ENCODE measurements around the gene CCDC142. TPM values are rescaled to one million over a fixed set of nuclear protein-coding genes. Genes with fewer than 3 reads are reported as not detected.

Gene CCDC142
- total RNA-seq, 4 donors from 2014 or later = 34.7 to 53.1 (median 39.4) TPM

DNA sequence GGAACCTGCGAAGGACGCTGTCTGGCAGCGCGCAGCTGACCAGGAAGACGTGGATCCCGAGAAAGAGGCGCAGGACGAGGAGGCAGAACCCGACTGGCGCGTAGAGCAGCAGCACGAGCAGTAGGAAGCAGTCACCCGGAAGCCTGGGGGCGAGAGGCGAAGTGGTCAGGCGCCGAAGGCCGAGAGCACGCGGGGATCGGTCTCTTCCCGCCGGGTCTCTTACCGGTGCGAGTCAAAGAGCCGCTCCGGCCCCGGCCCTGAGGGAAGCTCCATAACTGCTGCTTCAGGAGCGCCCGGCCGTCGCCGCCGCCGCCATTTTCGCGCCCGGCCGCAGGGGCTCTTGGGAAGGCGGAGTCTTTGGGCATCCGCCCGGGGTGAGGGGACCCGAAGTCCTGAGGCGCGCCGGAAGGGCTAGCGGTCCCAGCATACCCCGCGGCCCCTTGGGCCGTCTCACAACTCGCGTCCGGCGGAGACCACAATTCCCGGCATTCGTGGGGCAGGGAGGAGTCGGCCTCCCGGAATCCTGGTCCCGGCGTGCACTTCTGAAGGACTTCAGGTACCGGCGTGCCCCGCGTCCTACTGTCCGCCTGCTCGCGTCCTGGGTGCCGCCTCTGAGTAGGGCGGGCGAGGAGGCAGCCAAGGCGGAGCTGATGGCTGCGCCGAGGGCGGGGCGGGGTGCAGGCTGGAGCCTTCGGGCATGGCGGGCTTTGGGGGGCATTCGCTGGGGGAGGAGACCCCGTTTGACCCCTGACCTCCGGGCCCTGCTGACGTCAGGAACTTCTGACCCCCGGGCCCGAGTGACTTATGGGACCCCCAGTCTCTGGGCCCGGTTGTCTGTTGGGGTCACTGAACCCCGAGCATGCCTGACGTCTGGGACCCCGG is 46.8 kb upstream of the CCDC142 start, which contains the start of the genes AUP1 and HTRA2:
Gene AUP1, minus strand, starts transcription at position 350 of the 882 bp plus-strand sequence. Its CDS starts 77 bp downstream, at position 273.
Gene HTRA2, plus strand, starts transcription at position 577 of the 882 bp plus-strand sequence. Its CDS starts 74 bp downstream, at position 651.
- Histone ChIP-seq H3K27me3 (no peaks in the 10 kb centered on the region), H3K4me3 (peak within 1 kb of the TSS; percentile 63 to 96 (median 77)), H3K36me3 (peaks cover 0 to 72% (median 12%) of the 10 kb centered on the region in 3 donors), H3K9me3 (no peaks in the 10 kb centered on the region), H3K27ac (peak within 1 kb of the TSS; percentile 72 to 90 (median 84)), H3K4me1 (peaks cover 0 to 34% (median 19%) of the 10 kb centered on the region in 4 donors)
- 0 to 2% methylated on average over 44 to 68 of the region's 87 CpGs for WGBS, 2 donors
- TF ChIP-seq EP300 (IDR thresholded peaks at IDR 0.05) (peak; percentile 88 to 96), CTCF (IDR thresholded peaks at IDR 0.05) (peak in 2 of 5 experiments; percentile 40 to 61), POLR2A (IDR thresholded peaks at IDR 0.05) (peak; percentile 22 to 79)
- DNase-seq (ENCODE audit: low spot score in 2 of 2) = peak; percentile 94 to 95

- peak overlapping the region; percentile 72 to 90 (median 82) for H3K27ac ChIP-seq
- H3K4me3 ChIP-seq = peak overlapping the region; percentile 63 to 82 (median 68)
- 15 to 16% methylated on average over 28 to 29 of the region's 29 CpGs for WGBS, 2 donors
- H3K27me3 ChIP-seq = no peaks in the 10 kb centered on the region
- peaks cover 0 to 65% (median 12%) of the 10 kb centered on the region in 3 donors for H3K36me3 ChIP-seq
- TF ChIP-seq EP300 (IDR thresholded peaks at IDR 0.05) (no peak), POLR2A (IDR thresholded peaks at IDR 0.05) (no peak), CTCF (IDR thresholded peaks at IDR 0.05) (no peak)
- DNase-seq (ENCODE audit: low spot score in 2 of 2) = no peak
- no peaks in the 10 kb centered on the region for H3K9me3 ChIP-seq
- peaks cover 0 to 34% (median 19%) of the 10 kb centered on the region in 4 donors for H3K4me1 ChIP-seq
Observed at GRCh38 chr2:74528600-74529356, 46.0 kb upstream of the CCDC142 start.

GRCh38 chr2:74527741-74528140 is 44.9 kb upstream of the CCDC142 start:
- no peaks in the 10 kb centered on the region for H3K9me3 ChIP-seq
- DNase-seq (ENCODE audit: low spot score in 2 of 2) = no peak
- H3K27ac ChIP-seq = no peak overlapping the region
- TF ChIP-seq CTCF (IDR thresholded peaks at IDR 0.05) (no peak), EP300 (IDR thresholded peaks at IDR 0.05) (no peak), POLR2A (IDR thresholded peaks at IDR 0.05) (no peak)
- H3K4me1 ChIP-seq = peaks cover 0 to 34% (median 19%) of the 10 kb centered on the region in 4 donors
- no peak overlapping the region for H3K4me3 ChIP-seq
- H3K27me3 ChIP-seq = no peaks in the 10 kb centered on the region
- 90 to 94% methylated on average over 9 of the region's 9 CpGs for WGBS, 2 donors
- peaks cover 0 to 55% (median 12%) of the 10 kb centered on the region in 3 donors for H3K36me3 ChIP-seq

GRCh38 chr2:74526649-74527230 is 43.9 kb upstream of the CCDC142 start:
- WGBS, 2 donors = 95 to 98% methylated on average over 11 of the region's 11 CpGs
- H3K9me3 ChIP-seq = no peaks in the 10 kb centered on the region

More at GRCh38 chr2:74526649-74527230, 43.9 kb upstream of the CCDC142 start:
- TF ChIP-seq EP300 (IDR thresholded peaks at IDR 0.05) = no peak
- TF ChIP-seq CTCF (IDR thresholded peaks at IDR 0.05) = no peak
- no peak for TF ChIP-seq POLR2A (IDR thresholded peaks at IDR 0.05)
- Histone ChIP-seq H3K27me3 (no peaks in the 10 kb centered on the region), H3K4me1 (peaks cover 0 to 30% (median 19%) of the 10 kb centered on the region in 4 donors), H3K4me3 (no peak overlapping the region), H3K27ac (no peak overlapping the region), H3K36me3 (peaks cover 0 to 46% (median 12%) of the 10 kb centered on the region in 3 donors)
- DNase-seq (ENCODE audit: low spot score in 2 of 2) = no peak
